ENCODE data around the gene SGIP1. TPM values are rescaled to one million over a fixed set of nuclear protein-coding genes. Genes with fewer than 3 reads are reported as not detected.
A peak's percentile ranks its signal among the peaks of the same experiment; 100 is the strongest.

SGIP1 gene
- total and polyA plus RNA-seq, 4 donors = 2.7 to 17.0 (median 4.7) TPM

DNA sequence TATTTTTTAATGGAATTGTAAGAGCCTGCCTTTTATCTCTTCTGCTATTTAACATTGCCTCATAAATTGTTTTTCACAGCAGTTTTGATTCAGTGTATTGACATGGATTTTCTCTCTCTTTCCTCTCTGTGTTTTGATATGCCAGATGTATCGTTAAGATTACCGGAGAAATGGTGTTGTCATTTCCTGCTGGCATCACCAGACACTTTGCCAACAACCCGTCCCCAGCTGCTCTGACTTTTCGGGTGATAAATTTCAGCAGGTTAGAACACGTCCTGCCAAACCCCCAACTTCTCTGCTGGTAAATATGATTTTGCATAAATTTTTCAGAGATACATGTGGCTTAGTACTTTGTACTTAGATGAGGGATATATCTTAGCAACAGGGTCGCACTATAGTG lies 195.2 kb downstream of the SGIP1 start:
- no peak overlapping the region for H3K9ac ChIP-seq (ENCODE audit: insufficient read depth in 1 of 2, low read length in 2 of 2)
- no peak overlapping the region for H3K27ac ChIP-seq (ENCODE audit: low read depth in 1 of 2, low read length in 1 of 2)
- 17 to 39% methylated on average over 6 of the region's 6 CpGs for WGBS, 2 donors
- H3K36me3 ChIP-seq (ENCODE audit: control insufficient read depth in 4 of 4, insufficient read depth in 4 of 4, low read length in 4 of 4) = no peaks in the 10 kb centered on the region
- H3K4me3 ChIP-seq = no peak overlapping the region
- H3K4me1 ChIP-seq (ENCODE audit: control insufficient read depth in 5 of 5, insufficient read depth in 5 of 5, low read length in 5 of 5) = peaks cover 0 to 8% (median 0%) of the 10 kb centered on the region in 5 donors
- ATAC-seq (ENCODE audit: insufficient read depth, low FRiP score) (no peak), DNase-seq (peak in 1 of 3 donors; percentile 29)
- no peaks in the 10 kb centered on the region for H3K9me3 ChIP-seq (ENCODE audit: control insufficient read depth in 4 of 4, insufficient read depth in 3 of 4, low read length in 3 of 4)
- H3K27me3 ChIP-seq (ENCODE audit: control insufficient read depth in 3 of 3, insufficient read depth in 3 of 3, low read length in 2 of 3) = no peaks in the 10 kb centered on the region
- no peak for TF ChIP-seq CTCF (IDR thresholded peaks at IDR 0.05; ENCODE audit: control extremely low read depth, extremely low read depth)

DNA sequence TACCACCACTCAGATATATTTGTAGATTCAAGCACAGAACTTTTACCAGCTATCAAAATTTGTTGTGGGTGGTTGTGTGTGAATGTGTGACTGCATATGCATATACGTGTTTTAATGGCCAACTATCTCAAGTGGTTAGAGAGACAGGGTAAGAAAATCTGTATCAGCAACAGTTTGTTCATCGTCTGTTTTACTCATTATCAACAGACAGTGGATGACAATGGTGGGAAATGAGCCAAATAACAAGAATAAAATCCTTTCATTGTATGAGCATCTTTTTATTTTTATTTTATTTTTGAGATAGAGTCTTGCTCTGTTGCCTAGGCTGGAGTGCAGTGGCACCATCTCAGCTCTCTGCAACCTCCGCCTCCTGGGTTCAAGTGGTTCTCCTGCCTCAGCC lies 195.6 kb downstream of the SGIP1 start:
- TF ChIP-seq CTCF (IDR thresholded peaks at IDR 0.05; ENCODE audit: control extremely low read depth, extremely low read depth) = no peak
- no peaks in the 10 kb centered on the region for H3K36me3 ChIP-seq (ENCODE audit: control insufficient read depth in 4 of 4, insufficient read depth in 4 of 4, low read length in 4 of 4)
- H3K4me1 ChIP-seq (ENCODE audit: control insufficient read depth in 5 of 5, insufficient read depth in 5 of 5, low read length in 5 of 5) = peaks cover 0 to 8% (median 0%) of the 10 kb centered on the region in 5 donors
- ATAC-seq (ENCODE audit: insufficient read depth, low FRiP score) = no peak
- 47 to 62% methylated on average over 3 of the region's 3 CpGs for whole genome bisulfite sequencing, 2 donors
- no peak overlapping the region for H3K27ac ChIP-seq (ENCODE audit: low read depth in 1 of 2, low read length in 1 of 2)
- DNase-seq = no peak
- H3K27me3 ChIP-seq (ENCODE audit: control insufficient read depth in 3 of 3, insufficient read depth in 3 of 3, low read length in 2 of 3) = no peaks in the 10 kb centered on the region
- no peak overlapping the region for H3K4me3 ChIP-seq
- H3K9me3 ChIP-seq (ENCODE audit: control insufficient read depth in 4 of 4, insufficient read depth in 3 of 4, low read length in 3 of 4) = no peaks in the 10 kb centered on the region
- H3K9ac ChIP-seq (ENCODE audit: insufficient read depth in 1 of 2, low read length in 2 of 2) = no peak overlapping the region

GRCh38 chr1:66730462-66730861 lies 196.5 kb downstream of the SGIP1 start:
- Histone ChIP-seq H3K9me3 (ENCODE audit: control insufficient read depth in 4 of 4, insufficient read depth in 3 of 4, low read length in 3 of 4) (no peaks in the 10 kb centered on the region), H3K27ac (ENCODE audit: low read depth in 1 of 2, low read length in 1 of 2) (no peak overlapping the region), H3K36me3 (ENCODE audit: control insufficient read depth in 4 of 4, insufficient read depth in 4 of 4, low read length in 4 of 4) (no peaks in the 10 kb centered on the region), H3K4me1 (ENCODE audit: control insufficient read depth in 5 of 5, insufficient read depth in 5 of 5, low read length in 5 of 5) (peaks cover 0 to 8% (median 0%) of the 10 kb centered on the region in 5 donors), H3K4me3 (no peak overlapping the region), H3K27me3 (ENCODE audit: control insufficient read depth in 3 of 3, insufficient read depth in 3 of 3, low read length in 2 of 3) (no peaks in the 10 kb centered on the region), H3K9ac (ENCODE audit: insufficient read depth in 1 of 2, low read length in 2 of 2) (no peak overlapping the region)
- TF ChIP-seq CTCF (IDR thresholded peaks at IDR 0.05; ENCODE audit: control extremely low read depth, extremely low read depth) = no peak
- no peak for DNase-seq
- ATAC-seq (ENCODE audit: insufficient read depth, low FRiP score) = no peak
- WGBS, 2 donors = 74 to 79% methylated on average over 2 of the region's 2 CpGs
